RWPE1 (cell line): ENCODE results near the gene NR2C1.
"Not testable (repeated sequence)": the region's sequence is repeated elsewhere in the genome, so short reads cannot be mapped to it uniquely, and the experiment has no call there.

ENCODE experiments used
- CTCF ChIA-PET: fragments of 350-600 bp; sonication (Branson Sonifier 250); formaldehyde crosslinking; extraction: SDS; loops from one replicate; lab custom pipeline; 2021; lab: Yijun Ruan, JAX
- POLR2A ChIA-PET: fragments of 400-600 bp; formaldehyde crosslinking; extraction: SDS; loops from one replicate; lab custom pipeline; 2020; ENCODE audit warnings: antibody characterized with exemption; ENCODE audit not compliant: low non-redundant PET; lab: Yijun Ruan, JAX
- DNase-seq: peaks from one replicate; pipeline ENCODE4 v3.0.0; 2012; ENCODE audit warnings: low spot score
- H3K27ac ChIP-seq: fragments of 450-650 bp; 2 replicates; pipeline ENCODE4 v1.5.1; 2017
- TF ChIP-seq, protein P1 (sequence below): fragments of 450-650 bp; conservative IDR thresholded peaks from 2 replicates; pipeline ENCODE4 v1.5.1; 2017; ENCODE audit warnings: low read depth, mild to moderate bottlenecking

NR2C1 gene

DNA sequence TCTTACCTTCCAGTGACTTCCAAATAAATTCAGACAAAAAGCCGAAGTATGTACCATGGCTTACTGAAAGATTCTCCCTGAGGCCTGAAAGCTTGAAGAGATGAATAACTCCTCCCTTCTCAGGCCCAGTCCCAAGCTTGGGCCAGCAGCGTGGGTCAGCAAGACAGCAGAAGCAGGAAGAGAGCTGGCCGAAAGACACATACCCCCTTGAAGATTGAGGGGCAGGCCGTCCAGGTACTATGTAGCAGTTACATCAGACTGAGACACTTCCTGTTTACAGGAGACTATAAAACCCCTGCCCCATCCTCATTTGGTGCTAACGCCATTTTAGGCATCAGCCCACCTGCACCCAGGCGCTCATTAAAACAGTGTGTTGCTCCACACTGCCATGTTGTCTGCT lies 84.9 kb downstream of the NR2C1 start:
- no peak overlapping the region for H3K27ac ChIP-seq
- ChIA-PET CTCF (no interaction called here), POLR2A (no interaction called here)
- TF ChIP-seq, protein P1, sequence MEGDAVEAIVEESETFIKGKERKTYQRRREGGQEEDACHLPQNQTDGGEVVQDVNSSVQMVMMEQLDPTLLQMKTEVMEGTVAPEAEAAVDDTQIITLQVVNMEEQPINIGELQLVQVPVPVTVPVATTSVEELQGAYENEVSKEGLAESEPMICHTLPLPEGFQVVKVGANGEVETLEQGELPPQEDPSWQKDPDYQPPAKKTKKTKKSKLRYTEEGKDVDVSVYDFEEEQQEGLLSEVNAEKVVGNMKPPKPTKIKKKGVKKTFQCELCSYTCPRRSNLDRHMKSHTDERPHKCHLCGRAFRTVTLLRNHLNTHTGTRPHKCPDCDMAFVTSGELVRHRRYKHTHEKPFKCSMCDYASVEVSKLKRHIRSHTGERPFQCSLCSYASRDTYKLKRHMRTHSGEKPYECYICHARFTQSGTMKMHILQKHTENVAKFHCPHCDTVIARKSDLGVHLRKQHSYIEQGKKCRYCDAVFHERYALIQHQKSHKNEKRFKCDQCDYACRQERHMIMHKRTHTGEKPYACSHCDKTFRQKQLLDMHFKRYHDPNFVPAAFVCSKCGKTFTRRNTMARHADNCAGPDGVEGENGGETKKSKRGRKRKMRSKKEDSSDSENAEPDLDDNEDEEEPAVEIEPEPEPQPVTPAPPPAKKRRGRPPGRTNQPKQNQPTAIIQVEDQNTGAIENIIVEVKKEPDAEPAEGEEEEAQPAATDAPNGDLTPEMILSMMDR, result no peak
- DNase-seq, result no peak

DNA sequence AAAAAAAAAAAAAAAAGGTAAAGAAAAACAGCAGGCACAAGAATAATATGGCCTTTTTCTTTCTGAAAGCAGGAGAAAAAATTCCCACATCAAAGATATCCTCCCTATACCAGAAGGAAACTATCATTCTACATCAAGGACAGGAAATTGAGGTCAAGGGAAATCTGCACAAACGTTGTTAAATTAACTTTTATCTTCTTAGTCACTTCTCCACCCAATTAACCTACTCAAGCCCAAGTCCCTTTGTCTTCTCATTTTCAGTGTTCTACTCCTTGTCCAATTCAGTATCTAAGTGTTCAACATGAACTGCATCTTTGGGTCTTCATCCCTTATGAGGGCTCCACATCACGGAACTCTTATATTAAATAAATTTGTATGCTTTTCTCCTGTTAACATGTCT lies 85.6 kb downstream of the NR2C1 start:
- no peak for DNase-seq
- TF ChIP-seq, protein P1, result no peak
- CTCF ChIA-PET, result no interaction called here
- POLR2A ChIA-PET, result no interaction called here
- H3K27ac ChIP-seq, result no peak overlapping the region

DNA sequence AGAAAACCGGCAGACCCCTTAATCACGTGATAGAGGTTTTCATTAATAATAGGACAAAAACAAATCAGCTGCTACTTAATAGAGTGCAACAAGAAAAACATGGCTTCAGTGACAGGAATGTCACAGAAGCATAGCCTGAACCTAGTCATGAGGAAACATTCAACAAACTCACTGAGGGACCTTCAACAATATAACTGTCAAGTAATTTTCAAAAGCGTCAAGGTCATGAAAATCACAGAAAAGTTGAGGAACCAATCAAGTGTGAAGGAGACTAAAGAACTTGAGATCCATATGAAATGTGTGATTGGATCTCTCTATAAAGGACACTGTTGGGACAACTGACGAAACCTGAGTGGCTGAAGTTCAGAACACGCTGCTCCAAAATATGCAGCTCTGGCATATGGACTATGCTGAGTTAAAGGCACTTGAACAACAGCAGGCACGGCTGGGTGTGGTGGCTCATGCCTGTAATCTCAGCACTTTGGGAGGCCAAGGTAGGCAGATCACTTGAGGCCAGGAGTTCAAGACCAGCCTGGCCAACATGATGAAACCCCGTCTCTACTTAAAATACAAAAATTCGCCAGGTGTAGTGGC lies 86.2 kb downstream of the NR2C1 start:
- POLR2A ChIA-PET, result no interaction called here
- no peak for DNase-seq
- CTCF ChIA-PET, result no interaction called here
- TF ChIP-seq, protein P1, result no peak
- no peak overlapping the region for H3K27ac ChIP-seq

DNA sequence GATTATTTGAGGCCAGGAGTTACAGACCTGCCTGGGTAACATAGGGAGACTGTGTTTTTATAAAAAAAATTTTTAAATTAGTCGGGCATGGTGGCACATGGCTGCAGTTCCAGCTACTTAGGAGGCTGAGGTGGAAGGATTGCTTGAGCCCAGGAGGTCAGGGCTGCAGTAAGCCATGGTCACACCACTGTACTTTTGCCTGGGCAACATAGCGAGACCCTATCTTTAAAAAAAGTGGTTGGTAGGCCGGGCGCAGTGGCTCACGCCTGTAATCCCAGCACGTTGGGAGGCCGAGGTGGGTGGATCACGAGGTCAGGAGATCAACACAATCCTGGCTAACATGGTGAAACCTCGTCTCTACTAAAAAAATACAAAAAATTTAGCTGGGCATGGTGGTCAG lies 88.3 kb downstream of the NR2C1 start:
- CTCF ChIA-PET, H3K27ac ChIP-seq, POLR2A ChIA-PET, DNase-seq: not testable (repeated sequence)

DNA sequence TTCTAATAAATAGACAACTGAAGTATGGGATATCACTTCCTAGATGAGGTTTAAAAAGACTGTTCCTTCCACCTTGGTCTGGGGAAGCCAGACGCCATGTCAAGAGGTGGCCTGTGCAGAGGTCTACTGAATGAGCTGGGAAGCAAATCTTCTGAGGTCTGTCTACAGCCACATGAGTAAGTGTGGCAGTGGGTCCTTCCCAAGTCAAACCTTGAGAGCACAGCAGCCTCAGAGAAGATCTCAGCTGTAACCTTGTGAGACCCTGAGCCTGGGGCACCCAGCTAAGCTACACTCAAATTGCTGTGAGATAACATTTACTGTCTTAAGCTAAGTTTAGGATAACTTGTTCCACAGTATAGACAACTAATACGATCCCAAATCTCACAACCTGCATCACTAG lies 90.1 kb downstream of the NR2C1 start:
- no peak for DNase-seq
- TF ChIP-seq, protein P1, result no peak
- POLR2A ChIA-PET, result interaction anchor here (0.6 kb wide), 1 partner anchor 542 kb away, joined by 4 read pairs; no protein-coding TSS in a partner anchor
- H3K27ac ChIP-seq, result no peak overlapping the region
- CTCF ChIA-PET, result no interaction called here

DNA sequence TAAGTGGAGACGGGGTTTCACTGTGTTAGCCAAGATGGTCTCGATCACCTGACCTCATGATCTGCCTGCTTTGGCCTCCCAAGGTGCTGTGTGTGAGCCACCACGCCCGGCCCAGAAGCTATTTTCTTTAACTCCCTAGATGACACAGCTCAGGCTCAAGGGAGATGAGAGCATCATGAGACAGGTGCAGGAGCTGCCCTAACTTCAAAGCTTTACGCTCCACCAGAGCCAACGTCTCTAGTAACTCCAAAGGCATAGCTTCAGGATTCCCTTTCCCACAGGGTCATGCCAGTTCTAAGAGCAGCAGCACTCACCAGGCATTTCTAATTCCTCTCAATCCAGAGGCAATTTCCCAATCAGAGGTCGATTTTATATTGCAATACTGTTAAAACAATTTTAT lies 91.0 kb downstream of the NR2C1 start:
- no peak for DNase-seq
- H3K27ac ChIP-seq, result 0 out of 2 replicates have a peak overlapping the region, but pooled peaks have one; percentile 14
- TF ChIP-seq, protein P1, result no peak
- ChIA-PET POLR2A (no interaction called here), CTCF (interaction anchor here (1.2 kb wide), 1 partner anchor 848 kb away, joined by 7 read pairs; no protein-coding TSS in a partner anchor)

DNA sequence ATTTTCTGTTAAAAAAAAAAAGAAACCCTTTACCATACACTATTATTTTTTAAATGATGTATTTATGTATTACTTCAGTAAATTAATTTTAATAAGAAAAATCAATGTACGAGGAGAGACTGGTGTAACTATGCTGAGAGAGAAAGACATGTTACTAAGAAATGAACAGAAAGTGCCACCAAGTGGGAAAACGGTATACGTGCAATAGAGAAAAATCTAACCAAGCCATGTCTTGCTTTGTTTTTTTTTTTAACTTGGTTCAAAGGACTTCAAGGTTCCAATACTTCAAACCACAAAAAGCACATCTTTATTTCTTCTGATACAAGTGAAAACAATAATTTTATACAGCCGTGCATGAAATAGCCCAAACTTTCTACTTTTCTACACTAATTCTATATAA lies 92.8 kb downstream of the NR2C1 start:
- CTCF ChIA-PET, result no interaction called here
- DNase-seq, result no peak
- H3K27ac ChIP-seq, result no peak overlapping the region

More for the DNA sequence above, 92.8 kb downstream of the NR2C1 start:
- TF ChIP-seq, protein P1, result 0 out of 2 replicates have a peak, but pooled peaks have one; percentile 9
- POLR2A ChIA-PET, result no interaction called here
